Measurements from ENCODE around the gene DPH1.

Gene DPH1

DNA sequence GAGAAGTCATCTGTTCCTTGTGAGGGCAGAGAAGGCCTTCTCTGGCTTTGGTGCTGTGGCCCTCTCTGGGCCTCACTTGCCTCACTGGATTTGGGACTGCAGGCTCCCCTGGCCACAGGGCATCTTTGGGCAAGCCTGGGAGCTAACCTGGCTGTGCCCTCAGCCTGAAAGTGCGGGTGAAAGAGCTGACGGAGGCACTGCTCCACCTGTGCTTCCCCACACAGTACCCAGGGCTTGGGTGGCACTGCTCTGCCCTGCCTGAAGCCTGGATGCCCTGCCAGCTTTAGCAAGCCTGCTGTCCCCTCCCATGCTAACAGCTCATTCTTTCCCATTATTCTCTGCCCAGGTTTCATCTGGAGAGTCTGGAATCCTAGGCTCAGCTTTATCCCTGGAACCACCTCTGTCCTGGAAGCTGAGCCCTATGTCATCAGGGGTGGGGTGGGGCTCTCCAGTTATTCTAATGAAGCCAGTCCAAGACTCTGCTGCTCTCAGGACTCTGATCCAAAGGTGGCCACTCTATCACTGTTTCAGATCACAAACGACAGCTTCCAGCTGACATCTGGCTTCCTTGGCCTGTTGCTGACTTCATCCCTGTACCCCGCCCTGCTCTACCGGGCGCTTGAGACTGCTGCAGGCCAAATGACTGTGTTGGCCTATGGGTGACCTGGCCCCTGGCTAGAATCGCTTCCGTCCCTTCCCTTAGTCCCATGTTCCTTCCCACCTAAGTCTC is 54.2 kb downstream of the DPH1 start:
- H3K4me1 ChIP-seq (ENCODE audit: control insufficient read depth, insufficient read depth, low read length), result no peaks in the 10 kb centered on the region
- H3K4me3 ChIP-seq (ENCODE audit: low read depth, low read length), result no peak overlapping the region
- H3K36me3 ChIP-seq (ENCODE audit: control insufficient read depth, insufficient read depth, low read length), result peaks cover 4% of the 10 kb centered on the region
- H3K27me3 ChIP-seq (ENCODE audit: control insufficient read depth, insufficient read depth, low read length), result no peaks in the 10 kb centered on the region
- peak overlapping the region; percentile 16 for H3K9ac ChIP-seq (ENCODE audit: low read depth, low read length)
- no peaks in the 10 kb centered on the region for H3K9me3 ChIP-seq (ENCODE audit: control insufficient read depth, insufficient read depth, low read length)

DNA sequence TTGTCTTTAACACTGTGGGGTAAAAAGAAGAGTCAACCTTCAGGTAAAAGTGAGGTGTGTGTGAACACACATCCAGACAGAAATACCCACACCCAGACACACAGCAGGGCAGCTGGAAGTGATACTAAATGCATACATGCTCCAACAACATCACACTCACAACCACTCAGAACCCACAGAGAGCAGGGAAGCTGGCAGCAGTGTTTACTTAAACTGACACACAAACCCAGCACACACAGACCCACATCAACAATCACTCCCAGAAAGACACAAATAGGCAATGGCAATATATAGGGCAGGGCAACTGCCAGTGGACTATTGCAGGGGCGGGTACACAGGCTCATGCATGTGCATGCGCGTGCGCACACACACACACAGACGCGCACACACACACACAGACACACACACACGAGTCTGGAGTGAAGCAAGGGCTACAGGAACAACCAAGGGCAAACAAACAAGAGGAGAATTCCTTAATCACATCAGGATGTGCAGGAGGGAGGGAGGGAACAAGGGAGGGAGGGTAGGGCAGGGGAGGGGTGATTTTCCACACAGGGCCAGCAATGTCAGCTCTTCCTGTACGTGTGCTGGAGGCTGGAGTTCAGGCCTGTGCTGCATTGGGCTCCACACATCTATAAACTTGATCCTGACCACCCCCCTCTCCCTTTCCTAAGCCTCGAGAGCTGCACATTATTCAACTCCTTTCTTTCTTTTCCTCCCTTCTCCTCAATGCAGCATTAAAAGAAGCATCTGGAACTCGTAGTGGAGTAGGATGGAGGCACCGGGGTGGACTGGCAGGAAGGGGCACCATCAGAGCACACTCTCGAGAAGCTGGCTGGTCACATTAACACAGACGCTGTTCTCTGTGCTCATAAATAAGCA is 55.1 kb downstream of the DPH1 start:
- Histone ChIP-seq H3K4me3 (ENCODE audit: low read depth, low read length) (no peak overlapping the region), H3K4me1 (ENCODE audit: control insufficient read depth, insufficient read depth, low read length) (no peaks in the 10 kb centered on the region), H3K9me3 (ENCODE audit: control insufficient read depth, insufficient read depth, low read length) (no peaks in the 10 kb centered on the region), H3K9ac (ENCODE audit: low read depth, low read length) (peak overlapping the region; percentile 16), H3K27me3 (ENCODE audit: control insufficient read depth, insufficient read depth, low read length) (no peaks in the 10 kb centered on the region), H3K36me3 (ENCODE audit: control insufficient read depth, insufficient read depth, low read length) (no peaks in the 10 kb centered on the region)

DNA sequence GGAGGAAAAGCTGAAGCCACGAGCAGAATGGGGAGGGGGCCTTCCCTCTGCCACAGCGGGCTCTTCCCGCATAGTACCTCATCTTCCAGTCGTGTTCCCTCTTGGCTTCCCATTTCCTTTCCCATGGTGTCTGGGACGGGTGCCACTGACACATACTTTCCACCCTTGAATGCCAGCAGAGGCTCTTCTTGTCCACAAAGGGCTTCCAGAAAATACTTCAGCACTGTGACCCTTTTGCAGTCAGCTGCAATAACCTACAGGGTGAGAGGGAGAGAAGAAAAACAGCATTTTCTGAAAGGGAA is 55.6 kb downstream of the DPH1 start:
- no peaks in the 10 kb centered on the region for H3K27me3 ChIP-seq (ENCODE audit: control insufficient read depth, insufficient read depth, low read length)
- H3K9ac ChIP-seq (ENCODE audit: low read depth, low read length), result no peak overlapping the region
- H3K4me1 ChIP-seq (ENCODE audit: control insufficient read depth, insufficient read depth, low read length), result peaks cover 2% of the 10 kb centered on the region
- no peak overlapping the region for H3K4me3 ChIP-seq (ENCODE audit: low read depth, low read length)
- H3K9me3 ChIP-seq (ENCODE audit: control insufficient read depth, insufficient read depth, low read length), result no peaks in the 10 kb centered on the region
- no peaks in the 10 kb centered on the region for H3K36me3 ChIP-seq (ENCODE audit: control insufficient read depth, insufficient read depth, low read length)

DNA sequence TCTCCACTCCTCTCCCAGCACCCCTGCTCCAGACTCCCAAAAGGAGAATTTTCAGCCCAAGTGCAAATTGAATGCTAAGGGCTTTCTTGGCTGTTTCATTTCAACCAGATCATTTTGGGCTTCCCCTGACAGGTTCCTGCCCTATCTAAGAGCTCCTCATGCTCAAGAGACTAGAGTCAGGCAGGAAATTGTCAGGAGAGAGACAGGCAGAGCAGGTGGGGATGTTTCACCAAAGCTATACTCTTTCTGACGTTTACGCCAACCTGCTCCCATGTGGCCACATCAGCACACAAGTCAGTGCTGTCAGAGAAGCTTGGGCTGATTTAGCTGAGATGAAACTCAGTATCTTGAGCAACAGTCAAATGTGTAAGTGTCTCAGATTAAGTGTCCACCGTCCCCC is 56.4 kb downstream of the DPH1 start:
- no peak overlapping the region for H3K9ac ChIP-seq (ENCODE audit: low read depth, low read length)
- H3K9me3 ChIP-seq (ENCODE audit: control insufficient read depth, insufficient read depth, low read length), result no peaks in the 10 kb centered on the region
- H3K27me3 ChIP-seq (ENCODE audit: control insufficient read depth, insufficient read depth, low read length), result no peaks in the 10 kb centered on the region
- no peaks in the 10 kb centered on the region for H3K36me3 ChIP-seq (ENCODE audit: control insufficient read depth, insufficient read depth, low read length)
- H3K4me1 ChIP-seq (ENCODE audit: control insufficient read depth, insufficient read depth, low read length), result peaks cover 9% of the 10 kb centered on the region
- no peak overlapping the region for H3K4me3 ChIP-seq (ENCODE audit: low read depth, low read length)

DNA sequence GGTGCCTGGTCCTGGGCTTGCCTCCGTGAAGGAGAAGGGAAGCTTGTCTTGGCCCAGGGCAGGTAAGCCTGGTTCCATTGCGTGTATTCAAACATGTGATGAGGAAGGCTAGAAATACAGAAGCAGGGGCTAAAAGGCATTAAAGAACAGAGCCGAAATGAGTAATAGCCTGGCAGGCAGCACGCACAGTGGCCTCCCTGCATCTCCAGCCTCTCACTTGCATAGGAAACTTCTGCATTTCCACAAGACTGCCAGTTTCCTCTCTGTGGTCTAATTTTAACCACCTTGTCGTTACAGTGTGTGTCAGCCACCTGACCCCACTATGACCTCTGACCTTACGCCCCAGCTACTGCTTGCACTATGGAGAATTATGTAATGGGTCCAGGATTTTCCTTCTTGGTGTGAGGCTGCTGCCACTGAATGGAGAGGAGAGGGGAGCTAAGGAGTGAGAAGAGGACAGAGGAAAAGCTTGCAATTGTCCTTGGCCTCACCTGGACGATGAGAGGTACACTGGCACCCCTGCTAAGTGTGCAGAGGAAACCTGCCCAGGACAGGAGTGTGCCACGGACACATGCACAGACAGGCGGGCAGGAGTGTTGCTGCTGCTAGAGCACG is 57.8 kb downstream of the DPH1 start:
- Histone ChIP-seq H3K9ac (ENCODE audit: low read depth, low read length) (no peak overlapping the region), H3K4me3 (ENCODE audit: low read depth, low read length) (no peak overlapping the region)

DNA sequence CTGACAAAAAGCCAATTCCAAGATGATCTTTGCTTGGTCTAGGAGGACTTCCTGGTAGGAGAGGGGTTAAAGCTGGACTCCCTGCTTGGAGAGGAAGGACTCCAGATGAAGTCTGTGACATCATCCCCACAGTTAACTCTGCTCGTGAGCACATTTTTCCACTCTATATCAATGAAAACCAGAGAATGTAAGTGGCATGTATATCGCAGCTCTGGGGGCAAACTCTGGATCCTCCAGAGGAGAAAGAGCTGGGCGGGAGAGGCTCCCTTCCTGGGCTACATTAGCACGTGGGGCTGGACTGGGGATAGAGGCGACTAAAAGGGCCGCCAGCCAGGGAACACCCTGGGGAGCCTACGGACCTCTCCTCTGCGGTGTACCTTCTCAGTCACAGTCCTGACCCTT is 59.1 kb downstream of the DPH1 start:
- no peaks in the 10 kb centered on the region for H3K36me3 ChIP-seq (ENCODE audit: control insufficient read depth, insufficient read depth, low read length)
- H3K9ac ChIP-seq (ENCODE audit: low read depth, low read length), result no peak overlapping the region
- peaks cover 9% of the 10 kb centered on the region for H3K4me1 ChIP-seq (ENCODE audit: control insufficient read depth, insufficient read depth, low read length)
- H3K9me3 ChIP-seq (ENCODE audit: control insufficient read depth, insufficient read depth, low read length), result no peaks in the 10 kb centered on the region
- H3K4me3 ChIP-seq (ENCODE audit: low read depth, low read length), result no peak overlapping the region
- no peaks in the 10 kb centered on the region for H3K27me3 ChIP-seq (ENCODE audit: control insufficient read depth, insufficient read depth, low read length)

More for the DNA sequence above, 57.8 kb downstream of the DPH1 start:
- H3K36me3 ChIP-seq (ENCODE audit: control insufficient read depth, insufficient read depth, low read length), result no peaks in the 10 kb centered on the region
- H3K4me1 ChIP-seq (ENCODE audit: control insufficient read depth, insufficient read depth, low read length), result peaks cover 9% of the 10 kb centered on the region
- no peaks in the 10 kb centered on the region for H3K9me3 ChIP-seq (ENCODE audit: control insufficient read depth, insufficient read depth, low read length)
- no peaks in the 10 kb centered on the region for H3K27me3 ChIP-seq (ENCODE audit: control insufficient read depth, insufficient read depth, low read length)

DNA sequence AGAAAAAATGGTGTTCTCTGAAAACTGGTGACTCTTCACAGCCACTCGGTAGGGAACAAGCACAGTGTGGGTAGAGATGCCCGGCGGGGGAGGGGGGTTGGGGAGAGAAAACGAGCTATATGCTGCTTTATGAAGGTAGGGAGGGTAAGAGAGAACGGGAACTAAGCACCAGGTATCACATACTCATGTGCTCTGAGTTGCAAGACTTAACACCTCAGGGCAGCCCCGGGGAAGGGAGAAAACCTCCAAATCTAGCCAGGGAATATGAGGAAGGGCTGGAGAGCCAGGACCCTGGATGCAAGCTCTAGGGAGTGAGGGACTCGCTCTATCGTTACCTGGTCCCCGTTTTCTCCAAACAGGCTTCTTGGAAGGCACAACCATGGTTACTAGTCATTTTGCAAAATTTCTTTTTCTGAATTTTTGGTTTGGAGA is 60.3 kb downstream of the DPH1 start:
- Histone ChIP-seq H3K36me3 (ENCODE audit: control insufficient read depth, insufficient read depth, low read length) (no peaks in the 10 kb centered on the region), H3K4me3 (ENCODE audit: low read depth, low read length) (no peak overlapping the region), H3K4me1 (ENCODE audit: control insufficient read depth, insufficient read depth, low read length) (peaks cover 9% of the 10 kb centered on the region), H3K9ac (ENCODE audit: low read depth, low read length) (no peak overlapping the region), H3K27me3 (ENCODE audit: control insufficient read depth, insufficient read depth, low read length) (no peaks in the 10 kb centered on the region), H3K9me3 (ENCODE audit: control insufficient read depth, insufficient read depth, low read length) (no peaks in the 10 kb centered on the region)

DNA sequence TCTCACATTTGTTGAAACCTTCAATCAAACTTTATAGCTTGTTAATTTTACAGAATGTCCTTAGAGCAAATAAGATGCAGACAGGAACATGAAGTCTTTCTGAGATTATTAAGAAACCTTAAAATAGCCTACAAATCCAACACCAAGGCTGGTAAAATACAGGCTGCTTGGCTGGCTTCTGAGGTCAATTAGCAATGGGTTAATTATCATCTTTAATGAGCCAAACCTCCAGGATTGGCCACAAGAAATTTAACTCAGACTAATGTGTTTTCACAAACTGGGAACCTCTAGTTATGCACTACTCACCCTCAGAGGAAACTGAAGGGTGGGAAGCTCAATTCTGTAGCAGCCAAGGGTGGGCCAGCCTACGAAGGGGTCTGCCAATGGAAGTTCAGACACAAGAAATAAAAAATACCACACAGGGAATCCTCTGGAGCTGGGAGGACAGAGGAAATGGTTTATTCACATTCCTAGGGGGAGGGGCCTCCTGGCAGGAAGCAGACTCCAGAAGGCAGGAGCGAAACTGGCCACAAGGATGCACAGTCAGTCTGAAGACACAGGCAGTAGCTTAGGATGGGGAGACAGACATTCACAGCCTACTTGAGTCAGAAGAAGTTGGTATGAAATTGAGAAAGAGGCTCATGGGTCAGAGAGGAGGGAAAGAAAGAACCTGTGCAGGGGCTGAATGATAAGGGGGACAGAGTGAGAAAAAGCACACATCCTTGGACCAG is 61.0 kb downstream of the DPH1 start:
- H3K4me3 ChIP-seq (ENCODE audit: low read depth, low read length), result no peak overlapping the region
- H3K36me3 ChIP-seq (ENCODE audit: control insufficient read depth, insufficient read depth, low read length), result no peaks in the 10 kb centered on the region
- peaks cover 9% of the 10 kb centered on the region for H3K4me1 ChIP-seq (ENCODE audit: control insufficient read depth, insufficient read depth, low read length)
- H3K9ac ChIP-seq (ENCODE audit: low read depth, low read length), result peak overlapping the region; percentile 12
- H3K27me3 ChIP-seq (ENCODE audit: control insufficient read depth, insufficient read depth, low read length), result no peaks in the 10 kb centered on the region
- no peaks in the 10 kb centered on the region for H3K9me3 ChIP-seq (ENCODE audit: control insufficient read depth, insufficient read depth, low read length)

DNA sequence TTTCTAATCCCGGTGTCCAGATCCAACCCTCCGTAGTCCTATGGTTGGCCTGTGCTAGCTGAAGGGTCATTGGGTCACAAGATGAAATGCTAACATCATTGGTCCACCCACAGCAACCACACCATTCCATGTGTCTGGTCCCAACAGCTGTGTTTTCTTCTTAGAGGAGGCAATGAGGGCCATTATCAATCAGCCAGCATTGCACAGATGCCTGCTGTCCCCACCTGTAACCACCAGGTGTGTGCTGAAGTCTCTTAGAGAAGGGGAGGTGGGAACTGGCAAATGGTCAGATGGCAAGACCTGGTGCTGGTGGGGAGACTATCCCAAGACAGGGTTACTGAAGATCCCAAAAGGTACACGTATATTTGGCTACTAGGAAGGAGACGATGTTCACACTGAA is 62.3 kb downstream of the DPH1 start:
- no peaks in the 10 kb centered on the region for H3K9me3 ChIP-seq (ENCODE audit: control insufficient read depth, insufficient read depth, low read length)
- H3K9ac ChIP-seq (ENCODE audit: low read depth, low read length), result no peak overlapping the region

DNA sequence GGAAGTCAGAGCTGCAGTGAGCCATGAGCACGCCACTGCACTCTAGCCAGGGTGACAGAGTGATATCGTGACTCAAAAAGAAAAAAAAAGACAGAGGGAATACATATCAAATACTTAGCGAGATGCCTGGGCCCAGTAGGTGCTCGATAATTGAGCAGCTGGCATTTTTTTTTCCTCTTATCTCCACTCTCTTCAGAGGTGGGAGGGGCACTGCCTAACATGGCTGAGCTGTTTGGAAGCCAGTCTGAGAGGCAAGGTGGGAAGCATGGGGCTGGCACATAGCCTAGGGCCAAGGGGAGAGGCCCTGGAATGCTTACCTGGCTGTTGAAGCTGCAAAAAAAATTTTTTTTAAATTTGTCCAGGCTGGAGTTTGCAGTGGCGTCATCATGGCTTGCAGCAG is 63.4 kb downstream of the DPH1 start:
- Histone ChIP-seq H3K4me1 (ENCODE audit: control insufficient read depth, insufficient read depth, low read length) (peaks cover 9% of the 10 kb centered on the region), H3K27me3 (ENCODE audit: control insufficient read depth, insufficient read depth, low read length) (no peaks in the 10 kb centered on the region), H3K9me3 (ENCODE audit: control insufficient read depth, insufficient read depth, low read length) (no peaks in the 10 kb centered on the region), H3K9ac (ENCODE audit: low read depth, low read length) (no peak overlapping the region), H3K4me3 (ENCODE audit: low read depth, low read length) (no peak overlapping the region), H3K36me3 (ENCODE audit: control insufficient read depth, insufficient read depth, low read length) (no peaks in the 10 kb centered on the region)

More for the DNA sequence above, 62.3 kb downstream of the DPH1 start:
- Histone ChIP-seq H3K36me3 (ENCODE audit: control insufficient read depth, insufficient read depth, low read length) (no peaks in the 10 kb centered on the region), H3K27me3 (ENCODE audit: control insufficient read depth, insufficient read depth, low read length) (no peaks in the 10 kb centered on the region), H3K4me3 (ENCODE audit: low read depth, low read length) (no peak overlapping the region), H3K4me1 (ENCODE audit: control insufficient read depth, insufficient read depth, low read length) (peaks cover 9% of the 10 kb centered on the region)

Measured in iPS-15b (cell line).